Activated T-cell treated with anti-CD3 and anti-CD28 coated beads, Interleukin-2, amount 50 U/mL, for 4 hours (primary cell): ENCODE data around the gene PCSK6. TPM values are rescaled to one million over a fixed set of nuclear protein-coding genes. Genes with fewer than 3 reads are reported as not detected.

Experiments
- ATAC-seq, 2 donors: fragments of 200-7000 bp; cut with Tn5 transposase; one replicate each; pipeline ENCODE4 v1.10.0; 2021
- DNase-seq: peaks from one replicate; pipeline ENCODE4 v3.0.0-alpha.2; 2020
- H3K27me3 Mint-ChIP-seq: one replicate; pipeline ENCODE4 v1.8.0; 2021; ENCODE audit warnings: low read depth, mixed read lengths
- H3K36me3 Mint-ChIP-seq: one replicate; pipeline ENCODE4 v1.8.0; 2022; ENCODE audit warnings: mixed read lengths; ENCODE audit not compliant: insufficient read depth
- H3K4me1 Mint-ChIP-seq: one replicate; pipeline ENCODE4 v1.8.0; 2021; ENCODE audit warnings: low read depth, mixed read lengths
- H3K4me3 Mint-ChIP-seq: one replicate; pipeline ENCODE4 v1.8.0; 2021; ENCODE audit warnings: mild to moderate bottlenecking, moderate library complexity, mixed read lengths
- H3K9me3 Mint-ChIP-seq: one replicate; pipeline ENCODE4 v1.8.0; 2021; ENCODE audit warnings: mixed read lengths
- total RNA-seq, 3 donors: library from RNA; stranded (reverse); gene quantifications; one replicate each; pipeline ENCODE4 v1.2.1, GENCODE V29; 2021

PCSK6 gene
- total RNA-seq, 3 donors from 2014 or later = 0.53 to 0.83 (median 0.65) TPM

DNA sequence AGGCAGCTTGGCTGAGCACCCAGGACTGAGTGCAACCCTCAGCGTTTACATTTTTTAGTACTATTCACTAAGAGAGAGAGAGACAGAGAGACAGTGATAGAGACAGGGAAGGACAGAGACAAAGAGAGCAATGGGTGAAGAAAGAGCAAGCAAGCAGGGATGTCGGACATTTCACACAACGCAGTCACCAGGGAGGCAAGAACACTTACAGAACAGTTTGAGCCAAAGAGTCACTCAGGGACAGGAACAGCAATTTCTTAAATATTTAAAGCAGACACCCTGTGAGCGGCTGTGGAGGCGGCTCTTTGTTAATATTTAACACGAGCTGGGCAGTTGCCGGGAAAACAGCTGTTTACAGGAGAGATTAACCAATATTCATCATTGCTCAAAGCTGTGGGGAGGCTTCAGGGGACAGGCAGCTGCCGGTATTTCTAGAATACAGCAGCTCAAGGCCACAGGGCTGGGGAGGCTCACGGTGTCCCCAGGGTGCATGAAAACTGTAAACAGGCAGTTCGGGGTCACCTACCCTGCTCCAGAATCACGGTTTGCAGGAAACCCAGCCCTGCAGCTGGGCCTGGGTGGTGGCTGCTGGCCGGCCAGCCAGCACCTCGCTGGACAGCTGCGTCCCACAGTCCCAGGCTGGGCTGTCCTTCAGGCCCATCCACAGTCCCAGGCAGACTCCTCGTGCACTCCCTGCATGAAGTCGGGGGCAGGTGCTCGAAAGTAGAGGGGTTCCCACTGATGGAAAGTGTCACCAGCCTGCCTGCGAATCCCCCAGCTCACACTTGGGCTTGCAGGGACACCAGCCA, 38.8 kb upstream of the PCSK6 start:
- no peak overlapping the region for H3K4me3 Mint-ChIP-seq
- no peaks in the 10 kb centered on the region for H3K9me3 Mint-ChIP-seq
- no peaks in the 10 kb centered on the region for H3K36me3 Mint-ChIP-seq
- no peak for DNase-seq
- no peaks in the 10 kb centered on the region for H3K4me1 Mint-ChIP-seq
- no peak for ATAC-seq
- H3K27me3 Mint-ChIP-seq = peaks cover 12% of the 10 kb centered on the region

DNA sequence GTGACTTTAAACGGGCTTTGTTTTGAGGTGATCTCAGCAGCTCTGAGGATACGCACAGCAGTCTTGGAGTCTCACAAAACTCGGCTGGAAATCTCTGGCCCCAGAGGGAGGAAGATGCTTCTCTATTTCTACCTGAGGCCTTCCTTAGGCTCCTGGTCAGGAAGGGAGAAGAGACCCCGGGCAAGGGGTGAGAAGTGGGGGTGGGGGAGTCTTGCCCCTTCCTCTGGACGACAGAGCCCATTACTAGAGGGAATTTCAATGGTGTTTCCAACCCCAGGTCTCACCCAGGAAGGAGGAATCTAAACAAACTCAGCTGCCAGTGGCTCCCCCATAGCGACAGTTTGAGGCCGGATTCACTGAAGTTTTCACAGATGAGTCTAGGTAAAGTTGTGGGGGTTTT, 37.4 kb upstream of the PCSK6 start:
- H3K9me3 Mint-ChIP-seq = no peaks in the 10 kb centered on the region

DNA sequence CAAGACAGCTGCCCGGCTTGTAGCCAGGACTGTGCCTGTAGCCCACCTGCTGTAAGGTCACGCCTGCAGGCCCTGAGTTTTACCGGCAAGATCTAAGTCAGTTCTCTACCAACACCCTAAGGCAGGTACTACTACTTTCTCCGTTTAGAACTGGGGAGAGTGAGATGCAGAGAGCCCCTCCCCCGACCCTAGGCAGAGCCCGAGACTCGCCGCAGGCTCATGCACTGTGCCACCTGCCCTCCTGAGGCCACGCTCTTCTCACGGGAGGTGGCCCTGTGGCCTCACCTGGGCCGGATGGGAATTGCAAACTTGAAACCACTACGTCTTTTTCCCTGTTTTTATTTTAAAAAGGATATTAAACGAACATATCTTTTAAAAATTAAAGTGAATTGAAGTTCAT, 36.9 kb upstream of the PCSK6 start:
- H3K4me1 Mint-ChIP-seq = peaks cover 4% of the 10 kb centered on the region
- DNase-seq (no peak), ATAC-seq (no peak)
- no peaks in the 10 kb centered on the region for H3K36me3 Mint-ChIP-seq
- peaks cover 17% of the 10 kb centered on the region for H3K27me3 Mint-ChIP-seq
- no peaks in the 10 kb centered on the region for H3K9me3 Mint-ChIP-seq
- no peak overlapping the region for H3K4me3 Mint-ChIP-seq

More for the DNA sequence above, 37.4 kb upstream of the PCSK6 start:
- no peak for DNase-seq
- H3K27me3 Mint-ChIP-seq = peaks cover 17% of the 10 kb centered on the region
- H3K4me3 Mint-ChIP-seq = no peak overlapping the region
- H3K4me1 Mint-ChIP-seq = no peaks in the 10 kb centered on the region
- no peaks in the 10 kb centered on the region for H3K36me3 Mint-ChIP-seq
- ATAC-seq = no peak

DNA sequence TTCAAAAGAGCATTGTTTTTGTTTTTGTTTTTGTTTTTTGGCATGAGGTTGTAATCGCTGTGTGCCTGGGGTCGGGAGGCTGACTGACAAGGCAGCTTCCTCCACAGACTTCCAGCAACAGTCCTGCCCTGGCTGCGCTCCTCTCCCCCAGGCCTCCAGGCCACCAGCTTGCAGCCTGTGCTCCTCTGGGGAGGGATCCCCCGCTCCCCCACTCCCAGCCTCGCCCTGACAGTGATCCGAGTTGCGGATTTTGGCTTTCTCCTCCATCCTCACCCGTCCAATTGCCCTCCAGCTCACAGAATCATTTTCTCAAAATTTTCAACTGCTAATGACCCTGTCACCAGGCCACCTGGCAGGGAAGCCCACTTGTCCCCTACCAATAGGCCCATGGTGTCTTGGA, 36.5 kb upstream of the PCSK6 start:
- Mint-ChIP-seq H3K27me3 (peaks cover 17% of the 10 kb centered on the region), H3K4me3 (no peak overlapping the region), H3K36me3 (no peaks in the 10 kb centered on the region), H3K4me1 (peaks cover 5% of the 10 kb centered on the region), H3K9me3 (no peaks in the 10 kb centered on the region)
- ATAC-seq = no peak
- no peak for DNase-seq

DNA sequence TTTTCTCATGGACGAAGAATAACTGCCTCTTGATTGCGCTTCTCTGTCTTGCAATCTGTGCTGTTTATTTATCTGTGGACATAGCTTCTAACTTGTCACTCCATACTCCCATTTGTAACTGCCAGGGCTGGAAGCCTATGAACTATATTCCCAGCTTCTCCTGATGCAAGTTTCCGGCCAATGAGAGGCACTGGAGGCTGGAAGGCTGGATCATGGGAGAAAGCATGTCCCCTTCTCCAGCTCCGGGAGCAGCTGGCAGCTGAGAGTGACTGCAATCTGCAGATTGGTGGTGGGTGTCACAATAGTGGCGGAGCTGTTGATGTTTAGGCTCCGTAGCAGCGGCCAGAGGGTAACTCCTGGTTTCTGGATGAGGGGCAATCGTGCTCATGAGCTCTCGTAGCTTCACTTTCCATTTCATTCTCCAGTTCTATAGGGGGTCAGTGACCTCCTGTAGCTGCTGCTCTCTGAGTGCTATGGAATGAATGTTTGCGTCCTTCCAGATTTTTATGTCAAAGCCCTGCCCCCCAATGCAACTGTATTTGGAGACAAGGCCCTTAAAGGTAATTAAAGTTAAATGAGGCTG, 35.7 kb upstream of the PCSK6 start:
- H3K9me3 Mint-ChIP-seq = peaks cover 1% of the 10 kb centered on the region
- ATAC-seq = no peak
- H3K4me3 Mint-ChIP-seq = no peak overlapping the region
- H3K27me3 Mint-ChIP-seq = peaks cover 18% of the 10 kb centered on the region
- peaks cover 5% of the 10 kb centered on the region for H3K4me1 Mint-ChIP-seq
- DNase-seq = no peak
- H3K36me3 Mint-ChIP-seq = no peaks in the 10 kb centered on the region

DNA sequence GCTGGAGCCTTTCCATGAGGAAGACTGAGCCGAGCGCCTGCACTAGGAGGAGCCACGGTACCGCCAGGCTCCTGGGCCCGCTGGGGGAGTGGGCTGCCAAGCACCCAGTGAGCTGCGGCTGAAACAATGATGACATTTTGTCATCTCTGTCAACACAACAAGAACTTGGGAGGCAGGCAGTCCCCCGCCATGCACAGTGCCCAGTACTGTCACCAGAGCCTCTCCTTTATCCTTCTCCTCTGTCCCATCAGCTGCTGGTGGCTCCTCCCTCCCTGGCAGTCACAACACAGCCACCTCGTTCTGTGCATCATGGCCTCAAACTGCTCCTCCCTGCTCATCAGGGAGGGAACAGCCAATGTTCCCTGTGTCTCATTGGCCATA, 34.0 kb upstream of the PCSK6 start:
- H3K9me3 Mint-ChIP-seq = peaks cover 13% of the 10 kb centered on the region
- DNase-seq (no peak), ATAC-seq (no peak)
- H3K4me3 Mint-ChIP-seq = no peak overlapping the region
- H3K4me1 Mint-ChIP-seq = peaks cover 5% of the 10 kb centered on the region
- H3K27me3 Mint-ChIP-seq = peaks cover 25% of the 10 kb centered on the region
- H3K36me3 Mint-ChIP-seq = peaks cover 2% of the 10 kb centered on the region

DNA sequence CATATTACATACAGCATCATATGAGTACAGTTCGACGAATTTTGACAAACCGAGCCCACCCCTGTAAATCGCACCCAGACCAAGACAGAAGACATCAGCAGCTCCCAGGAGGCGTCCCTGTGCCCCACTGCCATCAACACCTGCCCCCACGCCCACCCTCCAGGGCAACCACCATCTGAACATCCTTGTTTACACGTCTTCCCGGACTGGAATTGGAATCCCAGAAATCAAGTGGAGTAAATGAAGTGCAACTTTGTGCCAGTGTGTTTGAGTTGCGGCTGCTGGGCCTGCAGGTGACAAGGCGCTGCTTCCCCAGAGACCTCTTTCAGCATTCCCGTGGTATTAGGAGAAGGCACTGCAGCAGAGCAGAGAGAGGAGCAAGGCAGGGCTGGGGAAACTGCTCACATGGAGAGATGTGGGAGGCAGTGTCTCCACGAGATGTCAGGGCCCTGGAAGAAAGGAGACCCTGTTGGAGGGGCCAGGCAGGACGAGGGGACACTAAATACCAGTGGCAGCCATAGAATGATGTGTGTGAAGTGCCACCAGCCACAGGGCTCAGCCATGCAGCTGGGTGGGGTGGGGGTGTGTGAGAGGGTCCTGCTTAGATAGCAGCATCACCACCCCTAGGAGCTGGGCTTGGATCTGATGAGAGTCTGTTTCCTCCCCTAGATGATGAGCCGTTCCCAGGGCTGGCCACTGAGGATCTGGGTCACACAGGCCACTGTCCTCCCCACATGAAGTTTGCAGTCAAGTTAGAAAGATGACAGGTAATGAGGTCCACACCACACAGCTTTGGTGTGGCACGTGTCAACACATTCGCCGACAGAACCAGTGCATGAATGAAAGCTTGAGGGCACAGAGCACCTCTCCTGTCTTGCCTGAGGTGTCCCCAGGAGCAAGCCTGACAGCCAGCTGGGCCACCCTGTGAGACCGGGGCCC, 33.4 kb upstream of the PCSK6 start:
- peaks cover 2% of the 10 kb centered on the region for H3K36me3 Mint-ChIP-seq
- H3K9me3 Mint-ChIP-seq = peaks cover 18% of the 10 kb centered on the region
- ATAC-seq (no peak), DNase-seq (no peak)
- H3K27me3 Mint-ChIP-seq = peaks cover 20% of the 10 kb centered on the region
- H3K4me3 Mint-ChIP-seq = no peak overlapping the region
- H3K4me1 Mint-ChIP-seq = peaks cover 5% of the 10 kb centered on the region

DNA sequence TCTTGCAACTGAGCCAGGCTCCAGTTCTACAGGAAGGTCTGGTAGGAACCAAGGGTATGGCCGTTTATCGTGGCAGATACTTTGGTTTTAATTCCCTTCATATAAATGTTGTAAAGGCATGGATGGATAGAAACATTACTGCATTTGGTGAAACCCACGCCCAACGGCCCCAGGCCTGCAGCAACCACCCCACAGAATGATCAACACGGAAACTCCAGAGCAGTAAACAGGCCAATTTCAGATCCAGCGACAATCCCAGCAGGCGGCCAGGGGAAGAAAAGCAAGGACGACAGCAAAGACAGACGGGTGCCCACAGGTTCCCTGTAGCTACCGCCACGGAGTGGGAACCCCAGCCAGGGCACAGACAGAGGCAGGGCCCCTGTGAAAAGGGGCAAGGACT, 32.6 kb upstream of the PCSK6 start:
- no peak overlapping the region for H3K4me3 Mint-ChIP-seq
- no peak for DNase-seq
- peaks cover 20% of the 10 kb centered on the region for H3K27me3 Mint-ChIP-seq
- no peak for ATAC-seq
- H3K36me3 Mint-ChIP-seq = peaks cover 2% of the 10 kb centered on the region
- peaks cover 20% of the 10 kb centered on the region for H3K9me3 Mint-ChIP-seq
- peaks cover 5% of the 10 kb centered on the region for H3K4me1 Mint-ChIP-seq

DNA sequence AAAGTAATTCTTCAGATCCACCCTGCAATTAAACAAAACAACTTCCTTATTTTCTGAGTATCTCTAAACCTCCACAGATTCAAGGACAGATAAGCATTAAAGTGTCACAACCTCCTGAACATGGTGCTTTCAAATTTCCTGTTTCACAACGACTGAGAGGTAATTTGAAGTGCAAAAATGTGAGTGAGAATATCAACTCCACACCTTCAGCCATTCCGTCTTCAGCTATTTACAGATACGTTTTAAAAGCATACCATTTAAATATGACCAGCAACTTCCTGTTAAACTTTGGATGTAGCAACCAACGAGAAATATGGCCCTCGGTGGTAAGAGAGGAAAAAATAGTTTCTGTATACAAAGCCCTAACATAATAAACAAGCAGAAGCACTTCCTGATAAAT, 32.1 kb upstream of the PCSK6 start:
- Mint-ChIP-seq H3K4me1 (peaks cover 5% of the 10 kb centered on the region), H3K4me3 (no peak overlapping the region), H3K9me3 (peaks cover 22% of the 10 kb centered on the region), H3K36me3 (peaks cover 2% of the 10 kb centered on the region), H3K27me3 (peaks cover 20% of the 10 kb centered on the region)
- DNase-seq (no peak), ATAC-seq (no peak)

DNA sequence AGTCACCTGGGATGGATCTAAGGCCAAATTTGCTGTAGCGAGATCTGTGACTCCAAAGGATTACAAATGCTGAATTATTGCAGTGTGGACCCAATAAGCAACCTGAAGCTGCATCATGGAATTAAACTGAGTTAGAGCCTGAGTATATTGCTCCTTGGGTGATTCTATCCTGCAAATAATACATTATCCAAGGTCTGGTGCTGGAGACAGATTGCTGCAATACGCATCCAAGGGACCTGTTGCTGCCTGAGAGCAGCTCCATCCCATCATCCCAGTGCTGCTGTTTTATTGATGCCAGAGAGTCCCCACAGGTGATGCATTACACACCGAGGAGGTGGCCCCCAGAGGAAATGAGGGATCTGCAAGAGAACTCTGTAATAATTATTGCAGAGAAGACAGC, 31.6 kb upstream of the PCSK6 start:
- H3K4me3 Mint-ChIP-seq = no peak overlapping the region
- H3K9me3 Mint-ChIP-seq = peaks cover 27% of the 10 kb centered on the region

DNA sequence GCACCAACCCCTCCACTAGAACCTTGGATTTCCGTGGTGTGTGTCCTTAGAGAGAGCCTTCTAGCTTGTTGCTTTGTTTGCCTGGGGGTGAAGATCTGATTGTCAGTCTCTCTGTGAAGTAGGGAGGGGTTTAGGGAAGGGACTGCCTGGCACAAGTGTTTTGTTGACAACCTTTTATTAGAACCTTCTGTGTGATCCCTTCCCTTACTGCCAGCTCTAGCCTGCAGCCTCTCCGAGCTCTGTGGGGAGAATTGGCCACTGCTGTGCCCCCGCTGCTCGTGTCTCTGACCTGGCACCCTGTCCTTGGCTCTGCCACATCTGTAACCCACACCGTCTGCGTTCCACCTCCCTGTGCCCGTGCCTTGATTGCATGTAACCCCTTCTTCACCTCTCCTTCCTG, 30.9 kb upstream of the PCSK6 start:
- H3K36me3 Mint-ChIP-seq = peaks cover 2% of the 10 kb centered on the region
- H3K9me3 Mint-ChIP-seq = peaks cover 34% of the 10 kb centered on the region
- H3K4me3 Mint-ChIP-seq = no peak overlapping the region
- peaks cover 20% of the 10 kb centered on the region for H3K27me3 Mint-ChIP-seq
- peaks cover 5% of the 10 kb centered on the region for H3K4me1 Mint-ChIP-seq
- no peak for DNase-seq
- ATAC-seq = no peak

More for the DNA sequence above, 31.6 kb upstream of the PCSK6 start:
- Mint-ChIP-seq H3K4me1 (peaks cover 5% of the 10 kb centered on the region), H3K27me3 (peaks cover 20% of the 10 kb centered on the region), H3K36me3 (peaks cover 2% of the 10 kb centered on the region)
- DNase-seq (no peak), ATAC-seq (no peak)

DNA sequence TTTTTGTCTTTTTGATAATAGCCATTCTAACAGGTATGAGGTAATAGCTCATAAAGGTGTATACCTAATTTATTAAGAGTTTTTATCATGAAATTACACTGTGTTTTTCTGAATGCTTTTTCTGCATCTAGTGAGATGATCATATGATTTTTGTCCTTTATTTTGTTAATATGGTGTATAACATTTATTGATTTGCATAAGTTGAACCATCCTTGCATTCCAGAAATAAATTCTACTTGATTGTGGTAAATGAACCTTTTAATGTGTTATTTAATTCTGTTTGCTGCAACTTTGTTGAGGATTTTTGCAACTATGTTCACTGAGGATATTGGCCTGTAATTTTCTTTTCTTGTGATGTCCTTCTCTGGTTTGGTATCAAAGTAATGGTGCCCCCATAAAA, 28.0 kb upstream of the PCSK6 start:
- Mint-ChIP-seq H3K36me3 (peaks cover 2% of the 10 kb centered on the region), H3K9me3 (peaks cover 39% of the 10 kb centered on the region), H3K4me1 (peaks cover 5% of the 10 kb centered on the region), H3K27me3 (peaks cover 13% of the 10 kb centered on the region), H3K4me3 (no peak overlapping the region)
- no peak for DNase-seq
- no peak for ATAC-seq

DNA sequence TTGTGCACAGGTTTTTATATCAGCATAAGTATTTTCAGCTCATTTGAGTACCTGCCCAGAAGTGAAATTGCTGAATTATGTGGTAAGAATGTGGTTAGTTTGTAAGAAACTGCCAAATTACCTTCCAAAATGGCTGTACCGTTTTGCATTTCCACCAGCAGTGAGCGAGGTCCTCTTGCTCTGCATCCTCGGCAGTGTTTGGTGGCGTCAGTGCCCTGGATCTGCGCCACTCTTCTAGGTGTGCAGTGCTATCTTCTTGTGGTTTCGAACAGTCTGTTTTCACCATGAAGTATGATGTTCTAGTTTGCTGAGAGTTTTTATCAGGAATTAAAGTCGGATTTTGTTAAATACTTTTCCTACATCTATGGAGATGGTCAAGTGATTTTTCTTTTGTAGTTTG, 24.8 kb upstream of the PCSK6 start:
- peaks cover 30% of the 10 kb centered on the region for H3K9me3 Mint-ChIP-seq
- no peak for ATAC-seq
- peaks cover 12% of the 10 kb centered on the region for H3K27me3 Mint-ChIP-seq
- DNase-seq = no peak
- H3K4me3 Mint-ChIP-seq = no peak overlapping the region
- H3K36me3 Mint-ChIP-seq = no peaks in the 10 kb centered on the region
- no peaks in the 10 kb centered on the region for H3K4me1 Mint-ChIP-seq

DNA sequence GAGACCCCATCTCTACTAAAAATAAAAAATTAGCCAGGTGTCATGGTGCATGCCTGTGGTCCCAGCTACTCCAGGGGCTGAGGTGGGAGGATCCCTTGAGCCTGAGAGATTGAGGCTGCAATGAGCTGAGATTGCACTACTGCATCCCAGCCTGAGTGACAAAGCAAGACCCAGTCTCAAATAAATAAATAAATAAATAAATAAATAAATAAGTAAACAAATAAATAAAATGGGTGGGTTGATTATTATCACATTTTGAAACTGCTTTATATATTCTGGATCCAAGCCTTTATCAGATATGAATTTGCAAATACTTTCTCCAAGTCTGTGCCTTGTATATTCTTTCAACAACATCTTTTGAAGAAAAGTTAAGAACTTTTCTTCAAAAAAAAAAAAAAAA, 22.2 kb upstream of the PCSK6 start:
- Mint-ChIP-seq H3K9me3 (peaks cover 18% of the 10 kb centered on the region), H3K27me3 (peaks cover 16% of the 10 kb centered on the region), H3K4me1 (no peaks in the 10 kb centered on the region), H3K4me3 (no peak overlapping the region), H3K36me3 (no peaks in the 10 kb centered on the region)
- DNase-seq (no peak), ATAC-seq (no peak)
